Stimulated activated CD8-positive, alpha-beta memory T cell treated with anti-CD3 and anti-CD28 coated beads, Interleukin-15, amount 100 ng/mL, for 48 hours (primary cell): Measurements from ENCODE around the gene PEX14.

Source experiments
- DNase-seq, 2 donors: peaks; one replicate each; pipeline ENCODE4 v3.0.0-alpha.2; 2020; ENCODE audit warnings: low read depth in 2 of 2

The PEX14 gene

GRCh38 chr1:10540277-10541005 is 65.7 kb downstream of the PEX14 start:
- DNase-seq: no peak

- no peak for DNase-seq
Observed at GRCh38 chr1:10541286-10541685, 66.5 kb downstream of the PEX14 start.

- DNase-seq: no peak
Observed at GRCh38 chr1:10544239-10544638, 69.5 kb downstream of the PEX14 start.

- no peak for DNase-seq
Observed at GRCh38 chr1:10546896-10547295, 72.1 kb downstream of the PEX14 start.

- no peak for DNase-seq
Observed at GRCh38 chr1:10549904-10550664, 75.3 kb downstream of the PEX14 start.

- DNase-seq: no peak
Observed at GRCh38 chr1:10553118-10553517, 78.4 kb downstream of the PEX14 start.

- DNase-seq: no peak
Observed at GRCh38 chr1:10555635-10556429, 81.1 kb downstream of the PEX14 start.

GRCh38 chr1:10556430-10557005 is 81.8 kb downstream of the PEX14 start:
- DNase-seq: no peak

- DNase-seq: no peak
Observed at GRCh38 chr1:10557714-10558113, 83.0 kb downstream of the PEX14 start.

GRCh38 chr1:10559386-10559785 is 84.6 kb downstream of the PEX14 start:
- DNase-seq: no peak

GRCh38 chr1:10561497-10561896 is 86.7 kb downstream of the PEX14 start:
- DNase-seq: no peak

- no peak for DNase-seq
Observed at GRCh38 chr1:10561955-10562354, 87.2 kb downstream of the PEX14 start.

GRCh38 chr1:10564063-10564462 is 89.3 kb downstream of the PEX14 start:
- DNase-seq: no peak

- DNase-seq: no peak
Observed at GRCh38 chr1:10569531-10569930, 94.8 kb downstream of the PEX14 start.

- DNase-seq: no peak
Observed at GRCh38 chr1:10575616-10576015, 100.9 kb downstream of the PEX14 start.

- no peak for DNase-seq
Observed at GRCh38 chr1:10578070-10578469, 103.3 kb downstream of the PEX14 start.

- DNase-seq: no peak
Observed at GRCh38 chr1:10583641-10584040, 108.9 kb downstream of the PEX14 start.

- DNase-seq: no peak
Observed at GRCh38 chr1:10585242-10585641, 110.5 kb downstream of the PEX14 start.

- DNase-seq: no peak
Observed at GRCh38 chr1:10586125-10586524, 111.4 kb downstream of the PEX14 start.

- DNase-seq: no peak
Observed at GRCh38 chr1:10588640-10589039, 113.9 kb downstream of the PEX14 start.

- DNase-seq: no peak
Observed at GRCh38 chr1:10589074-10589473, 114.3 kb downstream of the PEX14 start.

GRCh38 chr1:10591010-10591409 is 116.3 kb downstream of the PEX14 start:
- no peak for DNase-seq
